RCC 7860 (cell line): ENCODE results near the gene SIDT1.

Experiments used
- DNase-seq: peaks from one replicate; pipeline ENCODE4 v3.0.0-alpha.2; 2015; ENCODE audit warnings: low spot score
- FAIRE-seq: peaks from 2 replicates; lab custom pipeline; 2012; peaks lifted over from hg19 to GRCh38; lab: Jason Lieb, UNC

The SIDT1 gene

DNA sequence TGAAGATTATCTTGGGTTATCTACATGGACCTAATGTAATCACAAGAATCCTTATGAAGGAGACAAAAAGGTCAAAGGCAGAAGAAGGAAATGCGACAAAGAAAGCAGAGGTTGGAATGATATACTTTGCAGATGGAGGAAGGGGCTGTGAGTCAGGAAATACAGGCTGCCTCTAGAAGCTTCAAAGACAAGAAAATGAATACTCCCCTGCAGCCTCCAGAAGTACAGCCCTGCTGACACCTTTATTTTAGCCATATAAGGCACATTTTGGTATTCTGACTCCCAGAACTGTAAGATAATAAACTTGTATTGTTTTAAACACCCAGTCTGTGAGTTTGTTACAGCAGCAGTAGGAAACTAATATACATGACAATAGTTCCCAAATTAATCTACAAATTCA lies 58.6 kb downstream of the SIDT1 start:
- DNase-seq (no peak), FAIRE-seq (no peak)

GRCh38 chr3:113594066-113594465 lies 61.7 kb downstream of the SIDT1 start:
- FAIRE-seq (no peak), DNase-seq (no peak)

- DNase-seq (no peak), FAIRE-seq (no peak)
These were observed 65.4 kb downstream of the SIDT1 start for GRCh38 chr3:113597596-113598354.

DNA sequence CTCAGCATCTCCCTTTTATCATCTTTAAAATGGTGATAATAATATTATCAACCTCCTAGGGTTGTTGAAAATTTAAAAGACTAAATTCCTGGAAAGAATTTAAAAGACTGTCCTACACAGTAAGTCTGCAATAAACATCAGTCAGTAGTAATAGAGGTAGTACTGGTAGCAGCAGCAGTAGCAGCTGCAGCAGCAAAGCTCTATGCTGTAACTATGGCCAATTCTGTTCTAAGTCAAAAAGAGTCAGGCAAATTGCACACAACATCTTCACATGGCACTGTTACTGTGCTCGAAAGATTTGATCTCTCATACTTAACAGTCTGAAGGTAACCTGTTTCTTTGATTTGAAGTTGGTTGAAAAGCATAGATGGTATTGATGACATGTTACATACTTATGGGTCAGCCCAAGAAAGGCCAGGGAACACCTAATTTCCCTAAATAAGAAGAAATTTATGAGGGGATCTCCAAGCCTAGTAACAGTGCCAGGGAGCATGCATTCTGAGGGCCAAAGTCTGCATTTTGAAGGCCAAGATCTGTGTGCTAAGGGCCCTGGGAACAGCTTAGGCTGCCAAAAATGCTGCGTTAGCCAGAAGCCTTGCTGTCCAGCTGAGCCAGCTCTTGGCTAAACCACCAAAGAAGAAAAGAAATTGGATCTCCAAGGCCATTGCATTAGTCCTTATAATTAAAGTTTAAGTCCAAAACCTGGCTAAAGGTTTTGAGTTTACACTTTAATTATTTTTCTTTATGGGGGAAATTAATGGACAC lies 68.2 kb downstream of the SIDT1 start:
- DNase-seq (no peak), FAIRE-seq (no peak)

DNA sequence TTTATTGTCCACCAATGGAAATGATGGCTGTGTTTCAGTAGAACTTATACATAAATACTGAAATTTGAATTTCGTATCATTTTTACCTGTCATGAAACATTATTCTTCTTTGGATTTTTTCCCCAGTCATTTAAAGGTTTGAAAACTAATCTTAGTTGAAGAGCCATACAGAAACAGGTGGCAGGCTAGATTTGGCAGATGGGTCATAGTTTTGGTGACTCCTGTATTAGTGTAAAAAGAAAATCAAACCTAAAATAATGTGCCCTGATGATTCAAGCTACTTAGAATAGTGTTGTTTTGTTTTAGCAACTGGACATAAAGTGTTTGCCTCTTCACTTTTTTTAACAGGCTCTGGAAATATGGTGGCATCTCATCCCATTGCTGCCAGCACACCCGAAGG lies 68.9 kb downstream of the SIDT1 start:
- FAIRE-seq (no peak), DNase-seq (no peak)

GRCh38 chr3:113602256-113602655 lies 69.9 kb downstream of the SIDT1 start:
- no peak for FAIRE-seq
- DNase-seq = no peak

DNA sequence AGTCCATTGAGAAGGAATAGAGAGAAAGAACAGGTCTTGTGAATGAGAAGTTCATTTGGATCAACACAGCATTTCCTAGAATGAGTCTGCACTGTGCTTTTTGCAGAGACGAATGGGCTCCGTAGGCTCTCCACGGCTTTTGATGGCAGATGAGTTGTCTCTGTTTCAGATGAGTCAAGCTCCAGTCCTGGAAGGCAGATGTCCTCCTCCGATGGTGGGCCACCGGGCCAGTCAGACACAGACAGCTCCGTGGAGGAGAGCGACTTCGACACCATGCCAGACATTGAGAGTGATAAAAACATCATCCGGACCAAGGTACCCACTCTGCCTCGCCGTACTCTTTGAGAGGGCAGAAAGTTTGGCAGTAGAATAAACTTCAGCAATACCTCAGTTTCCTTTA lies 70.5 kb downstream of the SIDT1 start:
- FAIRE-seq (no peak), DNase-seq (no peak)

GRCh38 chr3:113606539-113607218 lies 74.3 kb downstream of the SIDT1 start:
- no peak for DNase-seq
- no peak for FAIRE-seq

- DNase-seq (no peak), FAIRE-seq (no peak)
These were observed 74.9 kb downstream of the SIDT1 start for GRCh38 chr3:113607219-113607596.

GRCh38 chr3:113614402-113614801 lies 82.0 kb downstream of the SIDT1 start:
- FAIRE-seq (no peak), DNase-seq (no peak)

DNA sequence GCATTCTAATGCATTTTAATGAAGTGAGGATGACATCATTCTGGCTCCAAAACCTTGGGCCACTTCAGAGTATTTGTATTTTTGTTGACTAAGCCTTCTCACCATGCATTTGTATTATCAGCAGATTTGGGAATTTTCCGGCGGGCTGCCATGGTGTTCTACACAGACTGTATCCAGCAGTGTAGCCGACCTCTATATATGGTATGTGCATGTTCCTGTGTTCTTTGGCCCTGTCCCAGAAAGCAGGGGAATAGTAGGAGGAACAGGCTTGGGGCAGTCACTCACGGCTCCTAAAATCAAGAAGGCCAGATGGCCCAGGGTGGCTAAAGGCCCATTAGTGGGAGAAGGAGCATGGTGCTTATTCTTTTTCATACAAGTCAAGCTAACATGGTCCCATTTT lies 83.6 kb downstream of the SIDT1 start:
- DNase-seq (no peak), FAIRE-seq (no peak)

DNA sequence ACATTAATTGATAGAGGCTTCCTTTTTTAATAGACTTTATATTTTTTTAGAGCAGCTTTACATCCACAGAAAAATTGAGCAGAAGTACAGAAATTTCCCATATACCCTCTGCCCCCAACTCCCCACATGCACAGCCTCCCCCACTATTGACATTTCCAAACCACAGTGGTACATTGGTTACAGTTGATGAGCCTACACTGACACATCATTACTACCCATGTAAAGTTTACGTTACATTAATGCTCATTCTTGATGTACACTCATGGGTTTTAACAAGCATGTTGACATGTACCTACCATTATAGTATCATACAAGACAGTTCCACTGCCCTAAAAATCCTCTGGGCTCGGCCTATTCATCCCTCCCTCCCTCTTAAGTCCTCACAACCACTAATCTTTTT lies 85.4 kb downstream of the SIDT1 start:
- FAIRE-seq (no peak), DNase-seq (no peak)

DNA sequence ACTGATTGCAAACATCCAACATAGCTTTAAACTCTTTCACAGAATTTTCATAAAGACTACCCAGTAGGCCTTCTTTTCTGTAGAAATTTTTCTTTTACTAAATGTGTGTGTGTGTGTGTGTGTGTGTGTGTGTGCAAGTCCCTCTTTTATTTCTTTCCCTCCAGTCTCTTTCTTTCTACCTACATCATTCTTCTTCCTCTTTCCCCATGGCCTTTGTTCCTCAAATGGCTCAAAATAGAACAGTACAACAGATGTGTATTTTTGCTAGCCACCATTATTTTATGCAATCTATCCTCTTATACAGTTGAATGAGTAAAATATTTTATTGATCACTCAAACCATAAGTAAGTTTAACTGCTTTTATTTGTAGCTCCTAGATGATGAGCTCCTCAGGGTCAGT lies 87.7 kb downstream of the SIDT1 start:
- FAIRE-seq (no peak), DNase-seq (no peak)

DNA sequence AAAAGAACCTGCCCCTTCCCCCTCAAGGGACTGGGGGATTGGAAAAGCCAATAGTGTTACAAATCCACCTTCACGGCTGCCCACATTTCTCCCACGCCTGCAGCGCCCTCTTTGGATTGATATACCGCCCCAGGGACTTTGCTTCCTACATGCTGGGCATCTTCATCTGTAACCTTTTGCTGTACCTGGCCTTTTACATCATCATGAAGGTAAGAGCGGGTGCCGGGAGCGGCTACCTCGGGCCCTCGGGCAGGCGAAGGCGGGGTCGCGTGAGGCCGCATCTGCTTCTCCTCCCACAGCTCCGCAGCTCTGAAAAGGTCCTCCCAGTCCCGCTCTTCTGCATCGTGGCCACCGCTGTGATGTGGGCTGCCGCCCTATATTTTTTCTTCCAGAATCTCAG lies 91.0 kb downstream of the SIDT1 start:
- DNase-seq = no peak
- FAIRE-seq = no peak

GRCh38 chr3:113623811-113624210 lies 91.5 kb downstream of the SIDT1 start:
- DNase-seq (no peak), FAIRE-seq (no peak)

GRCh38 chr3:113625834-113626233 lies 93.5 kb downstream of the SIDT1 start:
- DNase-seq = no peak
- no peak for FAIRE-seq

DNA sequence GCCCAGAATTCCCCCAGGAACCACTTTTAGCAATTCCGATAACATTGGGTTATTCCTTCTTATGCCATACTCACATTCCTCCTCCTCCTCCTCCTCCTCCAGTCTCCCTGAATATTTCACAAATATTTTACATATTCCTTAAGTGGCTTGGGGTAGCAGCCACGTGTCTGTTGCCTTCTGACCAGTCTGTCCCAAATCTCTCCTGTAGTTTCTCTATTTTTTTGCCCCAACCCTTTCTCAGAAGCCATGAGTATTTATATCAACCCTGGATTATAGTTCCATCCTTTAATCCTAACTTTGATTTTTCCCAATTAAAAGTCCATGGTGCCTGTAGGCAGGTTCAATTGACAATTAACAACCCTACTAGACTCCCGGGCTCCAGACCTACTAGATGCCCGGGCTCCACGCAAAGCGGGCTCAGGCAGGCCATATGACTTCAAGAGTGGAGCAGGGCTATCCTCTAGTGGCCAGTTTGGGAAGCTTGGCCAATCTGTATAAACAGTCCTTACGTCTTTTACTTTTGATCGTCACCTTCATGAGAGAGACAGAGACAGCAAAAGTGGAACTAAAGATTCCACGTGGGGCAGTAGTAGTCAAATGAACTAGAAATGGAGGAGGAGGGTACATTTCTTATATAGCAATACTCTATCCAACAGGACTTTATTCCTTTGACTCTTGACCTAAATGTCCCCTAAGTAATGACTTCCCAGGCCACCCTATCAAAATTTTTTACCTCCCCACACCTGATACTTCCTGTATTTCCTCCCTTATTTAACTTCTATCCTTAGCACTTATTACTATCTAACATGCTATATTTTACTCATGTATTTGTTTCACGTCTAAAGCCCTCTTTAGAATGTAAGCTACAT lies 94.4 kb downstream of the SIDT1 start:
- DNase-seq = peak; percentile 39
- no peak for FAIRE-seq

- no peak for DNase-seq
- FAIRE-seq = no peak
These were observed 96.0 kb downstream of the SIDT1 start for GRCh38 chr3:113628316-113628715.

DNA sequence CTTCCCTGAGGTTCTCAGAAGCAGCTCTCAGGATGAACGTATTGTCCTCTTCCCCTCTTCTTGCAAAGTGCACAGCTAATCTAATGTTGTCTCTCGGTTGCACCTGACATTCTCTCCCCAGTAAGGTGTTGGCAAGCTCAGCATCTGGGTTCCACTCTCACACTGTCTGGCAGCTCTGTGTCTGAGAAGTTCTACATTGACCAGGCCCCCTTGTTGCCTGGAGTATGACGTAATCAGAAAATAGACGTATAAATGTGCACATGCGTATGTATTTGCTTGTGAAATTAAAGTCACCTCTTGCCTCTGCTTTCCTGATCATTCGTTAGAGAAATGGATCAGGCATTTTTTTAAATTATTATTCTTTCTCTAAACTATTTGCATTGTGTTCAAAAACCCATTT lies 96.4 kb downstream of the SIDT1 start:
- no peak for FAIRE-seq
- no peak for DNase-seq

DNA sequence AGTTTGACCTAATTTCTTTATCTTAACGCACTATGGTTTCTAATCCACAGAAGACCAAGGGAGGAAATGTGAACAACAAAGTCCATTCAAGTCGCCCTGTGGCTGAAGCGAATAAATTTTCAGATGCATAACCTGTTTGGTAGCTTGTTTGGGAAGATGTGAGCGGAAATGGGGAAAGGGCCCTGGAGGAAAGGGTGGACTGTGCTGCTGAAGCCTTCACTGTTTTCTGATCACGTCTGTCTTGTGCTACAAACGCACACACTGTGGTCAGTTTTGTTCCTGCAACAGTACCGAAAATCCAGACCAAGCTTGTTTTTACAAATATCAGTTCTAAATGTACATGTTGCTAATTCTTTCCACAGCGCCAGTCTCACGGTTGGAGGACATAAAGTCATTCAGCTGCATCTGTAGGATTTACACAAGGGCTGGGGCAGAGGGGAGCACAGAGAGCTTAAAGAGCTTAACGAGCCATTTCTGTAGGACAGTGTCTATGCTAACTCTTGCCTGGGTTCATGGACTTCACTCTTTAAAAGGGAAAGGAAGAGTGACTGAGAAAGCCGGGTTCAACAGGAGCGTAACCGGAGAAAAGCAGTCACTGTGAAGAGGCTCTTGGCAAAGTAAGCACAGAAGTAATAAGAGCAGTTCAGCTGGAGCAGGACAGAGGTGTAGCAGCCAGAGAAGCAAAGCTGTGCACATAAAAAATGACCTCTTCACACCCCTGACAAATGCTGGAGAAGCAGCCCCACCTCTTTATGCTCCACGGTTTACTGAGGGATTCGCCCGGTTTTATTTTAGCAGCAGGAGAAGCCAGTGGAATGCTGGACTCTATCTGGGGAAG lies 97.4 kb downstream of the SIDT1 start:
- no peak for FAIRE-seq
- no peak for DNase-seq
